PFSK-1 (cell line): ENCODE data around the gene GGTA1.

Experiments
- POLR2AphosphoS5 ChIP-seq: IDR thresholded peaks from 2 replicates; pipeline ENCODE4 v1.6.1; 2012; ENCODE audit warnings: low read depth, mild to moderate bottlenecking, control low read depth, low read length, moderate library complexity
- REST ChIP-seq, 2 experiments: IDR thresholded peaks; 2 replicates each; pipeline versions ENCODE4 v1.6.1 to v1.8.0; 2011 to 2012; ENCODE audit warnings: low read depth in 2 of 2, low read length in 2 of 2, control low read depth in 1 of 2, inconsistent platforms in 1 of 2, mild to moderate bottlenecking in 1 of 2, moderate library complexity in 1 of 2; ENCODE audit not compliant: insufficient read depth in 1 of 2
- SIN3A ChIP-seq: IDR thresholded peaks from 2 replicates; pipeline ENCODE4 v1.6.1; 2012; ENCODE audit warnings: mild to moderate bottlenecking, low read length, moderate library complexity, borderline replicate concordance; ENCODE audit not compliant: insufficient read depth
- TAF1 ChIP-seq: IDR thresholded peaks from 2 replicates; pipeline ENCODE4 v1.6.1; 2012; ENCODE audit warnings: low read length, control low read depth, borderline replicate concordance; ENCODE audit not compliant: insufficient read depth

GRCh38 chr9:121545875-121546423 lies 46.3 kb upstream of the GGTA1 start:
- TF ChIP-seq TAF1: no peak
- TF ChIP-seq SIN3A: no peak
- no peak for TF ChIP-seq REST (IDR thresholded peaks at IDR 0.05; ENCODE audit: insufficient read depth in 1 of 2, low read depth in 2 of 2, low read length in 2 of 2)
- TF ChIP-seq POLR2AphosphoS5: no peak
